HCEC 1CT (cell line): Measurements from ENCODE around the gene OOSP3.
"Not testable (repeated sequence)": the region's sequence is repeated elsewhere in the genome, so short reads cannot be mapped to it uniquely, and the experiment has no call there.

Experiments used
- DNase-seq: peaks from one replicate; pipeline ENCODE4 v3.0.0-alpha.2; 2017

The OOSP3 gene

GRCh38 chr11:59877784-59878183, 798 bp upstream of the OOSP3 start:
- no peak for DNase-seq

GRCh38 chr11:59879567-59879966, 985 bp downstream of the OOSP3 start:
- DNase-seq: no peak

GRCh38 chr11:59883597-59883996, 5.0 kb downstream of the OOSP3 start:
- no peak for DNase-seq

GRCh38 chr11:59887156-59887555, 8.6 kb downstream of the OOSP3 start:
- not testable (repeated sequence) for DNase-seq

GRCh38 chr11:59891781-59892181, 13.2 kb downstream of the OOSP3 start:
- DNase-seq: no peak

- DNase-seq: no peak
Measured at GRCh38 chr11:59894616-59895015, 16.0 kb downstream of the OOSP3 start.

GRCh38 chr11:59898046-59898445, 19.5 kb downstream of the OOSP3 start:
- DNase-seq: no peak

- no peak for DNase-seq
Measured at GRCh38 chr11:59898650-59899049, 20.1 kb downstream of the OOSP3 start.

GRCh38 chr11:59899532-59899931, 20.9 kb downstream of the OOSP3 start:
- peak; percentile 68 for DNase-seq

- DNase-seq: no peak
Measured at GRCh38 chr11:59900366-59901126, 22.0 kb downstream of the OOSP3 start.

GRCh38 chr11:59901306-59901705, 22.7 kb downstream of the OOSP3 start:
- DNase-seq: peak; percentile 76

- not testable (repeated sequence) for DNase-seq
Measured at GRCh38 chr11:59903569-59903968, 25.0 kb downstream of the OOSP3 start.

- DNase-seq: peak; percentile 37
Measured at GRCh38 chr11:59918480-59918879, 39.9 kb downstream of the OOSP3 start.

- DNase-seq: peak; percentile 62
Measured at GRCh38 chr11:59918987-59919589, 40.5 kb downstream of the OOSP3 start.

- DNase-seq: no peak
Measured at GRCh38 chr11:59923813-59924212, 45.2 kb downstream of the OOSP3 start.

GRCh38 chr11:59931688-59932087, 53.1 kb downstream of the OOSP3 start:
- DNase-seq: no peak

- no peak for DNase-seq
Measured at GRCh38 chr11:59938132-59938531, 59.5 kb downstream of the OOSP3 start, which contains the start of gene OOSP1. TSS of gene OOSP1 (plus strand) at chr11:59938432. CDS start at chr11:59938455, 23 bp downstream.

- DNase-seq: no peak
Measured at GRCh38 chr11:59938718-59939117, 60.1 kb downstream of the OOSP3 start.

- no peak for DNase-seq
Measured at GRCh38 chr11:59939482-59939881, 60.9 kb downstream of the OOSP3 start.

GRCh38 chr11:59941091-59941490, 62.5 kb downstream of the OOSP3 start:
- no peak for DNase-seq

- DNase-seq: no peak
Measured at GRCh38 chr11:59943997-59944714, 65.6 kb downstream of the OOSP3 start.

GRCh38 chr11:59944720-59945119, 66.1 kb downstream of the OOSP3 start:
- DNase-seq: no peak
